SH-SY5Y (cell line): ENCODE measurements around the gene RNF8.

Source experiments
- GATA2 ChIP-seq: IDR thresholded peaks from 2 replicates; pipeline ENCODE4 v1.6.1; 2011; ENCODE audit warnings: mild to moderate bottlenecking, low read depth, low read length
- GATA3 ChIP-seq: IDR thresholded peaks from 2 replicates; pipeline ENCODE4 v1.6.1; 2011; ENCODE audit warnings: low read depth, mild to moderate bottlenecking, low read length, moderate library complexity

- TF ChIP-seq GATA3 = no peak
- TF ChIP-seq GATA2 = no peak
Measured at GRCh38 chr6:37319856-37320480, 33.8 kb upstream of the RNF8 start.
